CD14-positive monocyte (primary cell): ENCODE data around the gene EBF3. TPM values are rescaled to one million over a fixed set of nuclear protein-coding genes. Genes with fewer than 3 reads are reported as not detected.

Experiments
- DNase-seq, 3 donors: peaks; one replicate each; pipeline ENCODE4 v3.0.0-alpha.2; 2011 to 2022
- H2AFZ ChIP-seq: 2 replicates; pipeline ENCODE4 v1.6.0; 2012; ENCODE audit warnings: mild to moderate bottlenecking, low read depth, low read length, inconsistent platforms; ENCODE audit not compliant: insufficient read depth, poor library complexity, severe bottlenecking
- H3K27ac ChIP-seq, 2 donors: 1 replicate in 1 of 2; 2 replicates in 1 of 2; pipeline ENCODE4 v1.5.1; 2012 to 2013; ENCODE audit warnings: low read length in 2 of 2, control low read depth in 1 of 2, inconsistent platforms in 1 of 2, low read depth in 1 of 2, mild to moderate bottlenecking in 1 of 2
- H3K27me3 ChIP-seq, 2 donors: one replicate each; pipeline versions ENCODE4 v1.6.0 to v1.6.1; 2011 to 2013; ENCODE audit warnings: low read length in 2 of 2; ENCODE audit not compliant: control insufficient read depth in 2 of 2, insufficient read depth in 2 of 2
- H3K36me3 ChIP-seq, 2 donors: replicated peaks in 1 of 2; 1 replicate in 1 of 2; 2 replicates in 1 of 2; pipeline versions ENCODE4 v1.5.1 to v1.6.1; 2012 to 2013; ENCODE audit warnings: low read length in 2 of 2, control low read depth in 1 of 2, inconsistent platforms in 1 of 2, mild to moderate bottlenecking in 1 of 2; ENCODE audit not compliant: insufficient read depth in 2 of 2, control insufficient read depth in 1 of 2
- H3K4me1 ChIP-seq, 2 donors: 1 replicate in 1 of 2; 2 replicates in 1 of 2; pipeline versions ENCODE4 v1.5.1 to v1.6.1; 2012 to 2013; ENCODE audit warnings: low read length in 2 of 2, control low read depth in 1 of 2, inconsistent platforms in 1 of 2, mild to moderate bottlenecking in 1 of 2, moderate library complexity in 1 of 2; ENCODE audit not compliant: insufficient read depth in 2 of 2, control insufficient read depth in 1 of 2
- H3K4me2 ChIP-seq: replicated peaks from 2 replicates; pipeline ENCODE3; 2012; ENCODE audit warnings: low read length, moderate library complexity, mild to moderate bottlenecking; ENCODE audit not compliant: poor library complexity, severe bottlenecking; ENCODE audit errors: extremely low read depth
- H3K4me3 ChIP-seq, 3 experiments: fragments of 200-600 bp in 1 of 3; sonication (generic) in 1 of 3; replicated peaks in 1 of 3; 1 replicate in 2 of 3; 2 replicates in 1 of 3; pipeline ENCODE4 v1.5.1; 2011 to 2013; ENCODE audit warnings: low read length in 3 of 3, mild to moderate bottlenecking in 3 of 3, control low read depth in 2 of 3, low read depth in 2 of 3, inconsistent platforms in 1 of 3, moderate library complexity in 1 of 3
- H3K79me2 ChIP-seq: 2 replicates; pipeline ENCODE4 v1.6.0; 2012; ENCODE audit warnings: mild to moderate bottlenecking, control low read depth, inconsistent platforms, low read length, moderate library complexity; ENCODE audit not compliant: insufficient read depth
- H3K9ac ChIP-seq: 2 replicates; pipeline ENCODE4 v1.6.0; 2017; ENCODE audit warnings: low read length, mild to moderate bottlenecking; ENCODE audit not compliant: insufficient read depth, poor library complexity, severe bottlenecking
- H3K9me3 ChIP-seq, 2 donors: replicated peaks in 1 of 2; 1 replicate in 1 of 2; 2 replicates in 1 of 2; pipeline versions ENCODE4 v1.5.1 to v1.6.1; 2012 to 2013; ENCODE audit warnings: low read length in 2 of 2, control low read depth in 1 of 2; ENCODE audit not compliant: control insufficient read depth in 1 of 2, insufficient read depth in 1 of 2
- H4K20me1 ChIP-seq: 2 replicates; pipeline ENCODE4 v1.6.0; 2012; ENCODE audit warnings: mild to moderate bottlenecking, low read length, control low read depth, moderate library complexity; ENCODE audit not compliant: insufficient read depth
- H3K27ac Mint-ChIP-seq, 7 donors: one replicate each; pipeline ENCODE4 v1.8.0; 2020; ENCODE audit warnings: mild to moderate bottlenecking in 7 of 7, mixed read lengths in 7 of 7, moderate library complexity in 6 of 7, inconsistent platforms in 2 of 7
- H3K27me3 Mint-ChIP-seq, 3 donors: one replicate each; pipeline ENCODE4 v1.8.0; 2021 to 2022; ENCODE audit warnings: low read depth in 3 of 3, mild to moderate bottlenecking in 3 of 3, mixed read lengths in 3 of 3, moderate library complexity in 3 of 3, inconsistent platforms in 1 of 3
- H3K36me3 Mint-ChIP-seq, 2 donors: one replicate each; pipeline ENCODE4 v1.8.0; 2020; ENCODE audit warnings: mixed read lengths in 2 of 2, inconsistent platforms in 1 of 2, mild to moderate bottlenecking in 1 of 2
- H3K4me1 Mint-ChIP-seq: one replicate; pipeline ENCODE4 v1.8.0; 2020; ENCODE audit warnings: mild to moderate bottlenecking, mixed read lengths
- H3K4me3 Mint-ChIP-seq, 2 donors: one replicate each; pipeline ENCODE4 v1.8.0; 2020; ENCODE audit warnings: mild to moderate bottlenecking in 2 of 2, mixed read lengths in 2 of 2, moderate library complexity in 1 of 2
- H3K9me3 Mint-ChIP-seq, 7 donors: one replicate each; pipeline ENCODE4 v1.8.0; 2020 to 2022; ENCODE audit warnings: mixed read lengths in 7 of 7, mild to moderate bottlenecking in 6 of 7, moderate library complexity in 6 of 7, inconsistent platforms in 2 of 7
- CTCF ChIP-seq: fragments of 200-600 bp; IDR thresholded peaks from one replicate; pipeline ENCODE4 v1.8.0; 2022; ENCODE audit warnings: antibody characterized with exemption, mild to moderate bottlenecking
- WGBS: methylation state at CpG from one replicate; pipeline ENCODE4 v1.1.5; 2013; ENCODE audit warnings: missing lambda C conversion rate; ENCODE audit not compliant: insufficient coverage; 5-methylcytosine and 5-hydroxymethylcytosine counted together
- intact Hi-C, 2 donors: fragments of 100-400 bp; cut with micrococcal nuclease; formaldehyde crosslinking; loops; one replicate each; pipeline versions ENCODE4 v1.15.0 to v1.15.1; 2023
- polyA plus RNA-seq, 3 donors: library from polyadenylated mRNA; depleted of rRNA in 1 of 3; unstranded in 2 of 3; stranded (reverse) in 1 of 3; fragments of 300-500 nt in 2 of 3; fragments of >200 nt in 1 of 3; fragmentation: Illumina TruSeq in 2 of 3; gene quantifications; 1 replicate in 2 of 3; 2 replicates in 1 of 3; pipeline ENCODE4 v1.2.3, GENCODE V29; 2012 to 2021

Gene EBF3
- polyA plus RNA-seq, 3 donors, result not detected

- Mint-ChIP-seq H3K9me3 (peaks cover 0 to 5% (median 0%) of the 10 kb centered on the region in 7 donors), H3K4me3 (no peak overlapping the region), H3K36me3 (no peaks in the 10 kb centered on the region), H3K27ac (no peak overlapping the region), H3K4me1 (no peaks in the 10 kb centered on the region), H3K27me3 (peaks cover 18 to 24% (median 22%) of the 10 kb centered on the region in 3 donors)
- no peak for TF ChIP-seq CTCF
- Histone ChIP-seq H3K27ac (no peak overlapping the region), H3K27me3 (peaks cover 0 to 10% of the 10 kb centered on the region in 2 donors), H3K4me2 (no peak overlapping the region), H2AFZ (no peak overlapping the region), H3K9ac (no peak overlapping the region), H3K4me3 (no peak overlapping the region), H3K79me2 (no peaks in the 10 kb centered on the region), H3K36me3 (no peaks in the 10 kb centered on the region), H4K20me1 (no peaks in the 10 kb centered on the region), H3K4me1 (no peaks in the 10 kb centered on the region), H3K9me3 (no peaks in the 10 kb centered on the region)
- DNase-seq, result no peak
- WGBS, result 100% methylated on average over 1 of the region's 1 CpG
- intact Hi-C loops, result no loop called here
Observed at GRCh38 chr10:129900825-129901224, 63.2 kb downstream of the EBF3 start.

- no peak for DNase-seq
- Histone ChIP-seq H3K9ac (no peak overlapping the region), H3K4me2 (no peak overlapping the region), H3K79me2 (no peaks in the 10 kb centered on the region), H3K4me1 (no peaks in the 10 kb centered on the region), H3K36me3 (no peaks in the 10 kb centered on the region), H2AFZ (no peak overlapping the region), H3K27ac (no peak overlapping the region), H3K4me3 (no peak overlapping the region), H4K20me1 (no peaks in the 10 kb centered on the region), H3K27me3 (peaks cover 0 to 10% of the 10 kb centered on the region in 2 donors), H3K9me3 (no peaks in the 10 kb centered on the region)
- H3K4me3 Mint-ChIP-seq, result peak overlapping the region in 1 of 2 donors; percentile 32
- no peaks in the 10 kb centered on the region for H3K36me3 Mint-ChIP-seq
- TF ChIP-seq CTCF, result no peak
- H3K4me1 Mint-ChIP-seq, result no peaks in the 10 kb centered on the region
- WGBS, result 91% methylated on average over 11 of the region's 22 CpGs
- peaks cover 0 to 3% (median 0%) of the 10 kb centered on the region in 7 donors for H3K9me3 Mint-ChIP-seq
- intact Hi-C loops, result no loop called here
- H3K27me3 Mint-ChIP-seq, result peaks cover 18 to 27% (median 22%) of the 10 kb centered on the region in 3 donors
- H3K27ac Mint-ChIP-seq, result no peak overlapping the region
Observed at GRCh38 chr10:129899276-129900130, 64.6 kb downstream of the EBF3 start.
